Fibroblast of gingiva (primary cell): ENCODE measurements around the gene GSDME.
A peak's percentile ranks its signal among the peaks of the same experiment; 100 is the strongest.
"Not testable (repeated sequence)": the region's sequence is repeated elsewhere in the genome, so short reads cannot be mapped to it uniquely, and the experiment has no call there.

Experiments
- DNase-seq: peaks from one replicate; pipeline ENCODE4 v3.0.0-alpha.2; 2011; ENCODE audit warnings: low read depth

Gene GSDME

DNA sequence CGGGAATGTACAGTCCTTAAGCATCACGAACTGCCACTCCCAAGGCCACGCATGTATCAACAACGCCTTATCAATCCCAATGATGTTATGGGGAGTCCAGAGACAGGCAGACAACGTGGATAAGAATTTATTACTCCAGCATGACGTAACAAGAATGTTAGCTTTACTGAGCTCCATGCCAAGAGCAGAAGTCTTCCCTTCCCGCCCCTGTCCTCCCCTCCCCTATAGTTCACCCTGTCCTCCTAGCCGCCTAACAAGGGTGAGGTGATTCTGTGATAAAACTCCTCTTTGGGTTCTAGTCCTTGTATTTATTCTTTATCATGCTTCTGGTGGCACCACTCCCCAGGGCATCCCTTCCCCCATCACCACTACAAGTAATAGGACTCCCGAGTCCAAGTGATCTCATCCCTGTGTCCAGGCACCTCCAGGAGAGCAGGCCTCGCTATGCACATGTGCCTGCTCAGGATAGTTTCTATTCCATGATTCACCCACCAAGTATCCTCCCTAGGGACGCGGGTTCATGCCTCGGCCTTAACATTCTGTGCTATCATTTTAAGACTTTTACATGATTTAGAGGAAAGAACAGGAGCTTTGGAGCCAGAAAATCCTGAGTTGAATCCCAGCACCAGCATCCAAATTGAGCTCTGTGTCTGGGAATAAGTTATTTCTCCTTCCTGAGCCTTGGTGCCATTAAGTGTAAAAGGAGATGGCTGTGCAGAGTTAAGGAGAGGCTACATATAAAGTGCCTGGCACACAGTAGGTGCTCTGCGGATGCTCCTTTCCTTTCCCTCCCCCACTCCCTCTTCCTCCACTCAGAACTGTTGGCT, 15.4 kb downstream of the GSDME start:
- no peak for DNase-seq

DNA sequence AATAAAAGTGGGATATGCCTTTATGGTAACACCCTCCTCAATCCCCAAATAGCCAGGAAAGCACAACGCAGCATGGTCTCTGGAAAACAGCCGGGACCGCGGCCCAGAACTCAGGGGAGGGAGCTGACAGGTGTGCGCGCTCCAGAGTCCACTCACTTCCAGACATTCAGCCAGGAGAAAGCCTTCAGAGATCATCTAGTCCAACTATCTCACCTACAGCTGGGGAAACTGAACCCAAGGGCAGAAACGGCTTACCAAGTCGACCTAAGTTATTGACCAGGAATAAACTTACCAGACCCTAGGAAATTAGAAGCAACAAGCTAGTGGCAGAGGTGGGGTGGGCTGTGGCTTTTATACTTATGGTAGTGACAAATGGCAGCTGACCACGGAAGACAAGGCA, 16.4 kb downstream of the GSDME start:
- DNase-seq = no peak

DNA sequence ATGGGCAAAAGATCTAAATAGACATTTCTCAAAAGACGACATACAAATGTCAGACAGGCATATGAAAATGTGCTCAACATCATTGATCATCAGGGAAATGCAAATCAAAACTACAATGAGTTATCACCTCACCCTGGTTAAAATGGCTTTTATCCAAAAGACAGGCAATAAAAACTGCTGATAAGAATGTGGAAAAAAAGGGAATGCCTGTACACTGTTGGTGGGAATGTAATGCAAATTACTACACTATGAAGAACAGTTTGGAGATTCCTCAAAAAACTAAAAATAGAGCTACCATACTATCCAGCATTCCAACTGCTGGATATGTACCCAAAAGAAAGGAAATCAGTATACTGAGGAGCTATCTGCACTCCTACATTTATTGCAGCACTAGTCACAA, 18.0 kb downstream of the GSDME start:
- DNase-seq = no peak

DNA sequence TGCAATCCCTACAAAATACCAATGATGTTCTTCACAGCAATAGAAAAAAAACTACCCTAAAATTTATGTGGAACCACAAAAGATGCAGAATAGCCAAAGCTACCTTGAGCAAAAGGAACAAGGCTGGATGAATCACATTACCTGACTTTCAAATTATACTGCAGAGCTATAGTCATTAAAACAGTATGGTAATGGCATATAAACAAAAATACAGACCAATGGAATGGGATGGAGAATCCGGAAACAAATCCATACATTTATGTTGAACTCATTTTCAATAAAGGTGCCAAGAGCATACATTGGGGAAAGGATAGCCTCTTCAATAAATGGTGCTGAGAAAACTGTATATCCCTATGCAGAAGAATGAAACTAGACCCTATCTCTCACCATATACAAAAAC, 18.7 kb downstream of the GSDME start:
- no peak for DNase-seq

DNA sequence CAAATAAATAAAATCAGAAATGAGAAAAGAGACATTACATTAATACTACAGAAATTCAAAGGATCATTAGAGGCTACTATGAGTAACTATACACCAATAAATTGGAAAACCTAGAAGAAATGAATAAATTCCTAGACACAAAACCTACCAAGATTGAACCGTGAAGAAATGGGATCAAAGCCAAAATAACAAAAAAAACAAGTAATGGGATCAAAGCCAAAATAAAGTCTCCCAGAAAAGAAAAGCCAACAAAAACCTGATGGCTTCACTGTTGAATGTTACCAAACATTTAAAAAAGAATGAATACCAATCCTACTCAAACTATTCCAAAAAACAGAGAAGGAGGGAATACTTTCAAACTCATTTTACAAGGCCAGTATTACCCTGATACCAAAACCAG, 20.0 kb downstream of the GSDME start:
- DNase-seq = no peak

DNA sequence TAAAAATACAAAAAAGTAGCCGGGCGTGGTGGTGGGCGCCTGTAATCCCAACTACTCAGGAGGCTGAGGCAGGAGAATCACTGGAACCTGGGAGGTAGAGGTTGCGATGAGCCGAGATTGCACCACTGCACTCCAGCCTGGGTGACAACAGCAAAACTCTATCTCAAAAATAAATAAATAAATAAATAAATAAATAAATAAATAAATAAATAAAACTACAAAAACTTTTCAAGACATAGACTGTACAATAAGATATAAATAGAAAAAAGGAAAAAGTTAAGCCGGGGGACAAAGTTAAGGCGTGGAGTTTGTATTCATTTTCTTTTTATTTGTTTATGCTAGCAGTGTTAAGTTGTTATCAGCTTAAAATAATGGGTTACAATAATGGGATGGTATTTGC, 21.7 kb downstream of the GSDME start:
- DNase-seq = not testable (repeated sequence)

DNA sequence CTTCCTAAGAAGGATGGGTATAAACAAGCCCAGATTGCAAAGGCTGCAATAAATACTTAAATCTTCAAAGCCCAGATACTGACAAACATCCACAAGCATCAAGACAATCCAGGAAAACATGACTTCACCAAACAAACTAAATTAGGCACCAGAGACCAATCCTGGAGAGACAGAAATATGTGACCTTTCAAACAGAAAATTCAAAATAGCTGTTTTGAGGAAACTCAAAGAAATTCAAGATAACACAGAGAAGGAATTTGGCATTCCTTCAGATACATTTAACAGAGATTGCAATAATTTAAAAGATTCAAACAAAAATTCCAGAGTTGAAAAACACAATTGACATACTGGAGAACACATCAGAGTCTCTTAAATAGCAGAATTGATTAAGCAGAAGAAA, 23.0 kb downstream of the GSDME start:
- peak; percentile 51 for DNase-seq

DNA sequence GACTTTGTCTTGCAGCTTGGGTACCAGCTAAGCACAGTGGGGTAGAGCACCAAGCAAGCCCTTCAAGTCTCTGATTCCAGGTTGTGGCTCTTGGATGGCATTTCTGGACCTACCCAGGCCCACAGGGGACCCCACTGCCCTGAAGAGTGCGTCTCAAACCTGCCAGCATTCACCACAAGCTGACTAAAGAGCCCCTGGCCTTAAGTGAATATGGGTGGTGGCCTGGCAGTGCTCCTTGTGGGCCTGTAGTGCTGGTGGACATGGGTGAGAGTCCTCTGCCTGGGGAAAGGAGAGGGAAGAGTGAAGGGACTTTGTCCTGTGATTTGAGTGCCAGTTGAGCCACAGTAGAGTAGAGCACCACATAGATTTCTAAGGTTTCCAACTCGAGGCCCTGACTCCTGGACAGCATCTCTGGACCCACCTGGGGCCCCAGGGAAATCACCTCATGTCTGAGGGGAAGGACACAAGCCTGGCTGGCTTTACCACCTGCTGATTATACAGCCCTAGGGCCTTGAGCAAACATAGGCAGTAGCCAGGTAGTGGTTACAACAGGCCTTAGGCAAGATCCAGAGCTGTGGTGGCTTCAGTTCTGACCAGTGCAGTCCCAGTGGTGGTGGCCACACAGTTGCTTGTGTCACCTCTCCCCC, 23.7 kb downstream of the GSDME start:
- DNase-seq = no peak

DNA sequence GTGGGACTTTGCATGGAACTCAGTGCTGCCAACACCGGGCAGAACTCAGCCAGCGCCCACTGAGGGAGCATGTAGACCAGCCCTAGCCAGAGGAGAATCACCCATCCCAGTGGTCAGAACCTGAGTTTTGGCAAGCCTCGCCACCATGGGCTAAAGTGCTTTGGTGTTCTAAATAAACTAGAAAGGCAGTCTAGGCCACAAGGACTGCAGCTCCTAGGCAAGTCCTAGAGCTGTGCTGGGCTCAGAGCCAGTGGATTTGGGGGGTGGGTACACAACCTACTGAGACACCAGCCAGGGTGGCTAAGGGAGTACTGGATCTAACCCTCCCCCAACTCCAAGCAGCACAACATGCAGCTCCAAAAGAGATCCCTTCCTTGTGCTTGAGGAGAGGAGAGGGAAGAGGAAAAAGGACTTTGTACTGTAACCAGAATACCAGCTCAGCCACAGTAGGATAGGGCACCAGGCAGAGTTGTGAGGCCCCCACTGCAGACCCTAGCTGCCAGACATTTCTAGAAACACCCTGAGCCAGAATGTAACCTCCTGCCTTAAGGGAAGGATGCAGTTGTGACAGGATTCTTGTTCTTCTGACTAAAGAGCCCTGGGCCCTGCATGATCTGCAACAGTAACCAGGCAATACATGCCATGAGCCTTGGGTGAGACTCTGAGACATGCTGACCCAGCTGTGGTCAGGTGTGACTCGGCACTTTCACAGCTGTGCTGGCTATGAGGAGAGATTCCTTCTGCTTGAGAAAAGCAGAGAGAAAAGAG, 24.4 kb downstream of the GSDME start:
- DNase-seq = peak; percentile 75

DNA sequence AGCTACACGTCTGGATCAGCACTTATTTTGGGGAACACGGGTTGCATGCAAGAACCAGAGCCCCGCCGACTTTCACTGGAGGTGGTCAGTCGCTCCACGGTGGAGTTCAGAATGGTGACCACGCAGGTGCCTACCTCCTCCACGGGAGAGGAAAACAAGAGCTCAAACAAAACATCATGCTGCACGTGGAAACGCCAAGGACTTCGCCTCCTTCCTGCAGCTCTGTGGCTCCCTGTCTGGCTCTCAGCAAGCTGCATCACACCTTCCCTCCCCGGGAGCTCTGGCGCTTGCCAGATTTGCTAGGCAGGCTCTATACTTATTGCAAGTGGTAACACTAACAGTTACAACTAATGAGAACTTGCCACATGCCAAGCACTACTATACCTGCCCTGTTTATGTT, 26.0 kb downstream of the GSDME start:
- DNase-seq = no peak

DNA sequence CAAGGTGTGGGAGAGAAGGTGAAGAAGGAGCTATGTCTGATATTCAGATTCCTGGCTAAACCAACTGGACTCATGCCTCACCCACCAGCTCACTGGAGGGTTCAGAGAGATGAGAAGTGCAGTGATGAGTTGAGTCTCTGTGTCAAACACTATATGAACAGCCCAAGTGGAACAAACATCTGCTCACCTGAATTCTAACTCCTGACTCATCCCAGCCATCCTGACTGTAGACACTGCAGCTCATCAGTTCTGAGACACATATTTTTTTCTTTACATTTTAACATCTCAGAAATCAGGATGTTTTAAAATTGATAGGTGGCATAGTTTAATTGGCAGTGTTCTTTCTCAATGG, 27.3 kb downstream of the GSDME start:
- no peak for DNase-seq

DNA sequence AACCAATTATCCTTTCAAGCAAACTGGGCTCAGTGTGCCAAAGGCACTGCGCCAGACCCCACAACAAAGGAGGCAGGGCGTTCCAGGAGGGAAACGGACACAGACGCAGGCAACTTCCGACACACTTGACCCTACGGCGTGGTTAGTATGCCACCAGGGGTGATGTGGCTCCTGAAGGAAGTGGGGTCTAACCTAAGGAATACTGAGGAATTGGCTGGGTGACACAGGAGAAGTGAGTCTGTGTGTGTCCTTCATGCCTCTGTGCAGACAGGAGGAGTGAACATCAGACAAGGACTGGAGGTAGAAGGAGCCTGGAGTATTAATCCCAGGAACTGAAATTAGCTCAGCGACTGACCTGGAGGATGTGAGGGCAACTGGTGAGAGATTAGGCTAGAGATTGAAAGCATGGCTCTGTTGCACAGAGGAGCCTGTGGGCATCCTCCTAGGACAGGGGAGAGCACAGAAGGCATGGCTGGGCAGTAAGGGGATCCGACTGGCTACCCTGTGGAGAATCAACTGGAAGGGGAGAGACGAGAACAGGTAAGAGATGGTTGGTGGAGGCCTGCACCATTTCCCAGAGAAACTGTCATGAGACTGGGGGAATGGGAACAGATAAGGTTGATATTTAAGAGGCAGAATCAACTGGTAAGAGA, 27.8 kb downstream of the GSDME start:
- no peak for DNase-seq

DNA sequence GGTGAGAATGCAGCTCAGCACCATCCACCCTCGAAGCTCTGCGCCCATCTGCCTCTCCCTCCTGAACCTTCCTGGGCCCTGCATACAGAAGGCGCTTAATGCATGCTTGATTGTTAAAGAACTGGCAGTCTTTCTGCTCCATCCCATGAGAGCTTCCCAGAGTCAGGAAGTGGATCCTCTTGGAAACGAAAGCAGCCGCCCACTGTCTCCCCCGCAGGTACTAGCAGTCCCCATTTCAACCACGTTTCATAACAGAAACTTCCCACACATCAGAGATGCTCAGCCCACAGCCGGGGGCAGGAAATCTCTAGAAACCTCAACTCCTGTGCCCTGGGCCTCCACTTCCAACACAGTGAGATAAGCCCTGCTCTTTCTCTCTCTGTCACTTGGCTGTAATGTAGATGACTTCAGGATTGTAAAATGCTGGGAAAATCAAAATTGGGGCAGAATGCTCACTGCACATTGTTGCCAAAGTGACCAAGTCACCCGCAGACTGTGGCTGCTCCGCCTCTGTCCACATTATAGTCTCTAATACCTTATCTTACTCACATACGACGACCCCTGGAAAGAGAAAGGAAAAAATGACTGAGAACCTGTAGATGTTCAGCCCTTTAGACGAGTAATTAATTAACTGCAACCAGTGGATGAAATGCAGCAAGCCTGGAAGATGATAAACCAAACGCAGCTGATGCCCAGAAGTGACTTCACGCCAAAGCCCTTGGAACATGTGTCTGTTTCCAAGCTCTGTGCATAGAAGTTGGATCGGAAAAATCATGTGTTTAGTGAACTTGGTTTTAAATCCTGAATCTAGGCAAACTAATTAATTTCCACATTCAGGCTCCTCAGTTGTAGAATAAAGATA, 28.5 kb downstream of the GSDME start:
- peak; percentile 31 for DNase-seq

DNA sequence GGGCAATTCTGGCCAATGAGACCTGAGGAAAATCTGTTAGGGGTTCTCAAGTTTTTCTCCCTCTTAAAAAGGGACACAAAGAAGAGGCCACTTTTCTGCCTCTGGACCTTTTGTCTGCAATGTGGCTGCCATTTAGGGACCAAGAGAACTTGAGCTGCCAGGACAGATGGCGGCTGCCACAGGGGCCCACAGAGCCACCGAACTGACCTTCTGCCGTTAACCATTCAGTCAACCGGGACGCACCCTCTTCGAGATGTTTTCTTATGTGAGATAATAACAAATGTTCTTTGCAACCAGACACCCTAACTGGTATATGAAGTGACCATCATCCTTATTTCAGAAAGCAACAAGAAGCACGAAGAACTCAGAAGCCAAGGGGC, 29.2 kb downstream of the GSDME start:
- no peak for DNase-seq

DNA sequence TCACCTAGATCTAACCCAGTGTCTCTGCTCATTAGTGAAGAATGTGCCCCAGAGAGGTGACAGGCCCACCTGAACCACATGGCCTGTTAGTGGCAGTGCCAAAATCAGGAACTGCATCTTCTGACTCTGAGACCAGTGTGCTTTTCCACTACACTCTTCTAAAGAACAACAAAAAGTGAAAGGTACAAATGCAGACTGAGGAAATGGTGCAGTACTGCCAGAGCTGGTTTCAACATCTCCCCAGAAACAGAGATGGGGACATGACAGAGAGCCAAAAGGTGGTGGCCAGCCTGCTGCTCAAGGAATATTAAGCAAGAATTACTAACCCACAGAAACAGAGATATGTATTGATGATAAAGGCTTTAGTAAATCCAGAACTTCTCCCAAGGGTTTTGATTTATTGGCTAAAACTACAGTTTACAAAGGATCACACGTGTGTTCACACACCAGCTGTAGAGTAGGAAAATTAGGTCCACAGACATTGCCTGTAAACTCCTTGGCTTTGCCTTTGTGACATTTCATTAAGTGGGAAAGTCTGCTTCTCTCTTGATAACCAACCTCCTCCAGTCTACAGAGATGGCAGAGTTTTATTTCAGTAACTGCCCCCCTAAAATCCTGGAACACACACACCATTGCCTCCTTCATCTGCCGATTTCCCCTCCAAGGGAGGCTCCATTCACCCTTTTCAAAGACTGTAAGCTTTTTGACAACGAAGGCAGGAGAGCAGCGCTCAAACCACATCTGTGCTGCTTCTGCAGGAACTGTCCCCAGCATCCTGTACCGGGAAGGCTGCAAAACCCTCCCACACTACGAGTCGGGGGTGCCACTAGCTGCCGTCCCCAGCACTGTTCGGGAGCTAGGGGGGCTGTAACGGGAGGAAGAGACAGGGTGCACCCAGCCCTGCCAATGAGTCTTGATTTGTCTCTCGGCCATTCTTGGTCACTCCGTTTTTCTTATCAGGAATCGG, 29.8 kb downstream of the GSDME start:
- peak; percentile 65 for DNase-seq

DNA sequence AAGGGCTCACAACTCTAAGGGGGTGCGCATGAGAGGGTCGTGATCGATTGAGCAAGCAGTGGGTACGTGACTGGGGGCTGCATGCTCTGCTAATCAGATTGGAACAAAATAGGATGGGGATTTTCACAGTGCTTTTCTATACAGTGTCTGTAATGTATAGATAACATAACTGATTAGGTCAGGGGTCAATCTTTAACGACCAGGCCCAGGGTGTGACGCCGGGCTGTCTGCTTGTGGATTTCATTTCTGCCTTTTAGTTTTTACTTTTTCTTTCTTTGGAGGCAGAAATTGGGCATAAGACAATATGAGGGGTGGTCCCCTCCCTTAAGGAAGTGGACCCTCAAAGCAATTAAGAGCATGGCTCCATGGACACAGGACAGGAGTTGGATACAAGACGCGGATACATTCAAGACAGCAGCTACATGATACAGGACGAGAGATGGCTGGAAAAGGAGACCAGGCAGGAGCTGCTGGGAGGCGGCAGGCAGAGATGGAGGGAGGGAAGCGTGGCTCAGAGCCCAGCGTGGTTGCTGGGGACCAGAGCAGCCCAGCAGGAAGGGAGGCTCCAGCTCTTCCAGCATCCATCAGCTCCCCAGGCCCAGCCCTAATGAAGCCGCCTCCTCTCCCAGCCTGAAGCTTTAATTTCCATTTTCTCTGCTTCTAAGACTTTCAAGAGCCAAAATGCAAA, 31.6 kb downstream of the GSDME start:
- no peak for DNase-seq

DNA sequence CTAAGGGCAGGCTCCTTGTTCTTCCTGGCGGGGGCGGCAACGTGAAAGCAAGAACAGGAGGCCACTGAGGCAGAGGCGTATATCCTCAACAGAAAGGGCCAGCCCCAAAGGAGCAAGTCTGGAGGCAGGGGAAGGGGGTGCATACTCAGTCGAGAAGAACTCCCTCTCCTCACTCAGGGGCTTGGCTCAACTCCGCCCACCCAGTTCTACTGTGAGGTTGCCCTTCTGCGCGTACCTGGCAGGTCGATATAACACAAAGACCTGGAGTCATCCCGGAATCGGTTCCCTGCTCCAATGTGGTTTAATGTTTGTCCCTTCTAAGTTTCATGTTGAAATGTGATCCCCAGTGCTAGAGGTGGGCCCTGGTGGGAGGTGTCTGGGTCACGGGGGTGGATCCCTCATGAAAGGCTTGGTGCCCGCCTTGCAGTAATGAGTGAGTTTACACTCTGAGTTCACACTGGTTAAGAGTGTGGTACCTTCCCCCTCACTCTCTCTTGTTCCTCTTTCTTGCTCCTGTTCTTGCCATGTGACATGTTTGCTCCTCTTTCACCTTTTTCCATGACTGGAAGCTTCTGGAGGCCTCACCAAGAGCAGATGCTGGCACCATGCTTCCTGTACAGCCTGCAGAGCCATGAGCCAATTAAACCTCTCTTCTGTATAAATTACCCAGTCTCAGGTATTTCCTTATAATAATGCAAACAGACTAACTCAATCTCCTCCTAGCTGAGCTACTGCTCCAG, 32.6 kb downstream of the GSDME start:
- DNase-seq = no peak

DNA sequence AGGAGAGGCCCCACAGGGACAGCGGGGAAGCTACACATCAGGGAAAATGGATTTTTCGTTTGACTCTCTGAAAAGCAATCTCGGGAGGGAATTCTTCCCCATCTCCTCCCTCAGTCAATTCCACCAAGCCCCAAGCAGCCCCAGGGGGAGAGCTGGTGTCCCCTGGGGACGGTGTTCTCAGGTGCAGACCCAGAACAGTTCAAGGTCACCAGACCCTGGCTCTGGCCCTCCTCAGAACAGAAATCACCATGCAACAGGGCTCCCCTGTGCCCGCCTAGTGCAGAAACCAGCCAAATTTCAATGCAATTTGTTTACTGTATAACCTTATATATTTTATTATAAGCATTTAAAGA, 34.1 kb downstream of the GSDME start:
- DNase-seq = no peak
